Measurements from ENCODE around the gene OR2F2. TPM values are rescaled to one million over a fixed set of nuclear protein-coding genes. Genes with fewer than 3 reads are reported as not detected.

OR2F2 gene
- total RNA-seq, 6 donors from 2014 or later: not detected

GRCh38 chr7:143905509-143905908 is 29.5 kb upstream of the OR2F2 start:
- no peaks in the 10 kb centered on the region for H3K27me3 ChIP-seq
- H3K4me1 ChIP-seq: peaks cover 5 to 14% (median 9%) of the 10 kb centered on the region in 4 donors
- ATAC-seq (ENCODE audit: low FRiP score in 2 of 2) (no peak), DNase-seq (no peak)
- no peak for TF ChIP-seq EP300 (IDR thresholded peaks at IDR 0.05)
- 71 to 83% methylated on average over 1 of the region's 1 CpG for WGBS, 2 donors
- no peaks in the 10 kb centered on the region for H3K36me3 ChIP-seq
- H3K4me3 ChIP-seq: no peak overlapping the region
- no peak overlapping the region for H3K27ac ChIP-seq
- no peaks in the 10 kb centered on the region for H3K9me3 ChIP-seq

- WGBS, 2 donors: 85 to 93% methylated on average over 9 of the region's 9 CpGs
- ATAC-seq (ENCODE audit: low FRiP score in 2 of 2): no peak
Measured at GRCh38 chr7:143906151-143906550, 28.9 kb upstream of the OR2F2 start.

GRCh38 chr7:143906895-143907294 is 28.1 kb upstream of the OR2F2 start:
- ATAC-seq (ENCODE audit: low FRiP score in 2 of 2): no peak
- no peak for TF ChIP-seq CTCF (IDR thresholded peaks at IDR 0.05)
- TF ChIP-seq POLR2AphosphoS5 (IDR thresholded peaks at IDR 0.05): no peak
- no peak for TF ChIP-seq POLR2A (IDR thresholded peaks at IDR 0.05)
- no peak for TF ChIP-seq EP300 (IDR thresholded peaks at IDR 0.05)
- 95 to 98% methylated on average over 5 of the region's 5 CpGs for WGBS, 2 donors

More at GRCh38 chr7:143906151-143906550, 28.9 kb upstream of the OR2F2 start:
- DNase-seq: no peak
- H3K4me1 ChIP-seq: peaks cover 2 to 8% (median 4%) of the 10 kb centered on the region in 4 donors
- TF ChIP-seq EP300 (IDR thresholded peaks at IDR 0.05) (no peak), POLR2AphosphoS5 (IDR thresholded peaks at IDR 0.05) (no peak), CTCF (IDR thresholded peaks at IDR 0.05) (no peak)
- no peaks in the 10 kb centered on the region for H3K36me3 ChIP-seq
- H3K27me3 ChIP-seq: no peaks in the 10 kb centered on the region
- no peaks in the 10 kb centered on the region for H3K9me3 ChIP-seq
- no peak overlapping the region for H3K27ac ChIP-seq
- H3K4me3 ChIP-seq: no peak overlapping the region

GRCh38 chr7:143908120-143908519 is 26.9 kb upstream of the OR2F2 start:
- Histone ChIP-seq H3K4me1 (no peaks in the 10 kb centered on the region), H3K36me3 (no peaks in the 10 kb centered on the region), H3K27me3 (no peaks in the 10 kb centered on the region), H3K9me3 (no peaks in the 10 kb centered on the region), H3K27ac (no peak overlapping the region), H3K4me3 (no peak overlapping the region)
- TF ChIP-seq CTCF (IDR thresholded peaks at IDR 0.05) (no peak), POLR2AphosphoS5 (IDR thresholded peaks at IDR 0.05) (no peak), EP300 (IDR thresholded peaks at IDR 0.05) (no peak), POLR2A (IDR thresholded peaks at IDR 0.05) (no peak)
- DNase-seq (no peak), ATAC-seq (ENCODE audit: low FRiP score in 2 of 2) (no peak)
- WGBS, 2 donors: 68 to 81% methylated on average over 5 of the region's 5 CpGs

More at GRCh38 chr7:143906895-143907294, 28.1 kb upstream of the OR2F2 start:
- no peaks in the 10 kb centered on the region for H3K27me3 ChIP-seq
- H3K36me3 ChIP-seq: no peaks in the 10 kb centered on the region
- DNase-seq: no peak
- H3K9me3 ChIP-seq: no peaks in the 10 kb centered on the region
- H3K4me3 ChIP-seq: no peak overlapping the region
- H3K27ac ChIP-seq: no peak overlapping the region
- H3K4me1 ChIP-seq: peaks cover 2 to 6% (median 4%) of the 10 kb centered on the region in 4 donors

- Histone ChIP-seq H3K27me3 (no peaks in the 10 kb centered on the region), H3K4me1 (no peaks in the 10 kb centered on the region), H3K27ac (no peak overlapping the region), H3K36me3 (no peaks in the 10 kb centered on the region), H3K4me3 (no peak overlapping the region), H3K9me3 (no peaks in the 10 kb centered on the region)
- WGBS, 2 donors: 66 to 73% methylated on average over 3 of the region's 3 CpGs
- TF ChIP-seq EP300 (IDR thresholded peaks at IDR 0.05): no peak
- TF ChIP-seq CTCF (IDR thresholded peaks at IDR 0.05): no peak
- TF ChIP-seq POLR2AphosphoS5 (IDR thresholded peaks at IDR 0.05): no peak
- no peak for TF ChIP-seq POLR2A (IDR thresholded peaks at IDR 0.05)
- no peak for DNase-seq
- peak in 1 of 2 donors; percentile 64 for ATAC-seq (ENCODE audit: low FRiP score in 2 of 2)
Measured at GRCh38 chr7:143909863-143910262, 25.2 kb upstream of the OR2F2 start.

All from upper lobe of left lung (tissue), 6 donors.